Nucleus accumbens (tissue), 56 donors: Measurements from ENCODE around the gene CELF2.
"Not testable (repeated sequence)": the region's sequence is repeated elsewhere in the genome, so short reads cannot be mapped to it uniquely, and the experiment has no call there.

Source experiments
- DNase-seq, 56 donors: peaks; one replicate each; lab custom pipeline; 2025; lab: John Stamatoyannopoulos, UW

CELF2 gene

GRCh38 chr10:11183015-11183414, 165.3 kb downstream of the CELF2 start:
- no peak for DNase-seq

- no peak for DNase-seq
These were observed 166.4 kb downstream of the CELF2 start for GRCh38 chr10:11184093-11184492.

- not testable (repeated sequence) for DNase-seq
These were observed 167.5 kb downstream of the CELF2 start for GRCh38 chr10:11185128-11185665.

GRCh38 chr10:11186374-11186773, 168.7 kb downstream of the CELF2 start:
- DNase-seq: no peak

GRCh38 chr10:11189582-11190376, 172.1 kb downstream of the CELF2 start:
- DNase-seq: no peak

GRCh38 chr10:11191190-11191589, 173.5 kb downstream of the CELF2 start:
- DNase-seq: no peak

- DNase-seq: no peak
These were observed 174.0 kb downstream of the CELF2 start for GRCh38 chr10:11191678-11192077.

- DNase-seq: no peak
These were observed 174.8 kb downstream of the CELF2 start for GRCh38 chr10:11192304-11193000.

GRCh38 chr10:11193001-11193551, 175.4 kb downstream of the CELF2 start:
- no peak for DNase-seq

- no peak for DNase-seq
These were observed 177.4 kb downstream of the CELF2 start for GRCh38 chr10:11194859-11195586.

GRCh38 chr10:11195623-11196022, 178.0 kb downstream of the CELF2 start:
- no peak for DNase-seq

- DNase-seq: peak in 3 of 56 donors; percentile 14 to 45 (median 16)
These were observed 179.6 kb downstream of the CELF2 start for GRCh38 chr10:11197266-11197712.

- no peak for DNase-seq
These were observed 180.2 kb downstream of the CELF2 start for GRCh38 chr10:11197878-11198277.

GRCh38 chr10:11201911-11202310, 184.2 kb downstream of the CELF2 start:
- no peak for DNase-seq

- peak in 1 of 56 donors; percentile 27 for DNase-seq
These were observed 186.8 kb downstream of the CELF2 start for GRCh38 chr10:11204351-11204942.

GRCh38 chr10:11205030-11205772, 187.5 kb downstream of the CELF2 start:
- DNase-seq: no peak

GRCh38 chr10:11206676-11207559, 189.2 kb downstream of the CELF2 start:
- DNase-seq: no peak

GRCh38 chr10:11207560-11207844, 189.8 kb downstream of the CELF2 start:
- no peak for DNase-seq

- no peak for DNase-seq
These were observed 190.6 kb downstream of the CELF2 start for GRCh38 chr10:11208243-11208642.
